Gastroesophageal sphincter (tissue), 3 donors: ENCODE results near the gene ZBTB3.

Source experiments
- POLR2AphosphoS5 ChIP-seq: sonication (generic); formaldehyde crosslinking; IDR thresholded peaks from one replicate; pipeline ENCODE4 v1.6.1; 2017; ENCODE audit warnings: antibody characterized with exemption
- TF ChIP-seq, protein P1 (sequence below), 4 experiments: fragments of 200-600 bp in 2 of 4; fragments of 450-650 bp in 2 of 4; sonication (generic) in 1 of 4; IDR thresholded peaks; one replicate each; pipeline ENCODE4 v1.5.1; 2017 to 2019; ENCODE audit warnings: antibody characterized with exemption in 4 of 4, mild to moderate bottlenecking in 2 of 4, moderate library complexity in 2 of 4

DNA sequence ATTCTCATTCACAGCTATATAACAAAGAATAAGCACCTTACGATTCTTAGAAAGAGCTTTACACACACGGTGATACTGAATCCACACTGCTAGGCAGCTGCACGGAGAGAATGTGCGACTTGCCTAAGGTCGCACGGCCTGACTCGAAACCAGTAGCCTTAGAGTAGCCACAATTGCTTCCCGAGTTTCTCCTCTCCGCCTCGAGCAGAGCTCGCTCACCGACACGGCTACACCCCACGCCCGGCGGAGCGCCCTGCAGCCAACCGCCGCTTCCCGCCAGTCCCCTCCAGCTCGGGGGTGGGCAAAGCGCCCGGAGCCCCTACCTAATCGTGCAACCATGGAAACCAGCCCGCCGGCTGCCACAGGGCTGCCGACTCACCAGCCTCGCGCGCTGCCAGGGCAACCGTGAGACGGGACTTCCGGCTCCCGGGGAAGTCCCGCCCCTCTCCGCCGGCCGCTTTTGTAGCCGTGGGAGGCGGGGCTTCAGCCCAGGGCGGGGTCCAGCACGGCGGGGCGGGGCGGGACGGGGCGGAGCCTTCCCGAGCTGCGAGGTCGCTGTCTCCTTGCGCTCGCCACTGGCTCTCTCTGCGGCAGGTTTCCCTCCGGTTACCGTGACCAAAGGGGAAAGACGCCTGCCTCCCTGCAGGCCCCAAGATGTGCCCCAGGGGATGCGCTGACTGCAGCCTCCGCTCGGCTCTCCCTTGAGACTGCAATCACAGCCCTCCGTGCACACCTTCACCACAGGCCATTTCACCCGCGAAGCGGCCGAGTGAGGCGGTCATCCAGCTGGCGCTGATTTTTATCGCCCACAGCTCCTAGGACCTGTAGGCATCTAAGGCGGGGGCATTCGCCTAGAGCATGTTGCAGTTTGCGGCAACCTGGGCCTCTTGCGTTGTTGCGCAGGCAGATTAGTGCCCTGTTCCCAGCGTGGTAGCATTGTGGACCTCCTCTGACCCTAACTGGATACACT is 47.8 kb downstream of the ZBTB3 start:
- TF ChIP-seq, protein P1, sequence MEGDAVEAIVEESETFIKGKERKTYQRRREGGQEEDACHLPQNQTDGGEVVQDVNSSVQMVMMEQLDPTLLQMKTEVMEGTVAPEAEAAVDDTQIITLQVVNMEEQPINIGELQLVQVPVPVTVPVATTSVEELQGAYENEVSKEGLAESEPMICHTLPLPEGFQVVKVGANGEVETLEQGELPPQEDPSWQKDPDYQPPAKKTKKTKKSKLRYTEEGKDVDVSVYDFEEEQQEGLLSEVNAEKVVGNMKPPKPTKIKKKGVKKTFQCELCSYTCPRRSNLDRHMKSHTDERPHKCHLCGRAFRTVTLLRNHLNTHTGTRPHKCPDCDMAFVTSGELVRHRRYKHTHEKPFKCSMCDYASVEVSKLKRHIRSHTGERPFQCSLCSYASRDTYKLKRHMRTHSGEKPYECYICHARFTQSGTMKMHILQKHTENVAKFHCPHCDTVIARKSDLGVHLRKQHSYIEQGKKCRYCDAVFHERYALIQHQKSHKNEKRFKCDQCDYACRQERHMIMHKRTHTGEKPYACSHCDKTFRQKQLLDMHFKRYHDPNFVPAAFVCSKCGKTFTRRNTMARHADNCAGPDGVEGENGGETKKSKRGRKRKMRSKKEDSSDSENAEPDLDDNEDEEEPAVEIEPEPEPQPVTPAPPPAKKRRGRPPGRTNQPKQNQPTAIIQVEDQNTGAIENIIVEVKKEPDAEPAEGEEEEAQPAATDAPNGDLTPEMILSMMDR (IDR thresholded peaks at IDR 0.05), result no peak
- TF ChIP-seq POLR2AphosphoS5, result peak; percentile 55
